ENCODE data around the gene LMAN1L.

Gene LMAN1L

GRCh38 chr15:74802290-74802689, 10.3 kb upstream of the LMAN1L start:
- H3K9me3 ChIP-seq (ENCODE audit: insufficient read depth, low read length, severe bottlenecking): no peaks in the 10 kb centered on the region
- TF ChIP-seq EZH2 (IDR thresholded peaks at IDR 0.05; ENCODE audit: borderline replicate concordance, low read depth, low read length, severe bottlenecking) (no peak), CTCF (IDR thresholded peaks at IDR 0.05; ENCODE audit: borderline replicate concordance, extremely low read depth, low read length, poor library complexity, severe bottlenecking) (no peak)
- no peak overlapping the region for H3K4me3 ChIP-seq (ENCODE audit: low read depth in 1 of 2, low read length in 2 of 2)
- peaks cover 32% of the 10 kb centered on the region for H4K20me1 ChIP-seq (ENCODE audit: insufficient read depth, low read length)
- no peaks in the 10 kb centered on the region for H3K27me3 ChIP-seq (ENCODE audit: insufficient read depth, low read length, poor library complexity)
- no peak for ATAC-seq (ENCODE audit: insufficient read depth, low read depth)
- no peak overlapping the region for H2AFZ ChIP-seq (ENCODE audit: low read depth, low read length)
- peaks cover 67% of the 10 kb centered on the region for H3K36me3 ChIP-seq (ENCODE audit: insufficient read depth, low read length)
- no peak overlapping the region for H3K27ac ChIP-seq (ENCODE audit: low read length)
- H3K79me2 ChIP-seq (ENCODE audit: insufficient read depth, low read length): peaks cover 9% of the 10 kb centered on the region
- no peak overlapping the region for H3K9ac ChIP-seq (ENCODE audit: low read depth, low read length)
- no peaks in the 10 kb centered on the region for H3K4me1 ChIP-seq (ENCODE audit: insufficient read depth, low read length)
- no peak overlapping the region for H3K4me2 ChIP-seq (ENCODE audit: insufficient read depth, low read length)
- DNase-seq: no peak

GRCh38 chr15:74802862-74803447, 9.7 kb upstream of the LMAN1L start:
- Histone ChIP-seq H3K9ac (ENCODE audit: low read depth, low read length) (no peak overlapping the region), H3K36me3 (ENCODE audit: insufficient read depth, low read length) (peaks cover 64% of the 10 kb centered on the region), H3K9me3 (ENCODE audit: insufficient read depth, low read length, severe bottlenecking) (no peaks in the 10 kb centered on the region), H3K27ac (ENCODE audit: low read length) (no peak overlapping the region), H3K4me3 (ENCODE audit: low read depth in 1 of 2, low read length in 2 of 2) (no peak overlapping the region), H3K4me1 (ENCODE audit: insufficient read depth, low read length) (no peaks in the 10 kb centered on the region), H3K4me2 (ENCODE audit: insufficient read depth, low read length) (no peak overlapping the region), H3K27me3 (ENCODE audit: insufficient read depth, low read length, poor library complexity) (no peaks in the 10 kb centered on the region), H4K20me1 (ENCODE audit: insufficient read depth, low read length) (peaks cover 27% of the 10 kb centered on the region), H2AFZ (ENCODE audit: low read depth, low read length) (no peak overlapping the region), H3K79me2 (ENCODE audit: insufficient read depth, low read length) (peaks cover 4% of the 10 kb centered on the region)
- TF ChIP-seq EZH2 (IDR thresholded peaks at IDR 0.05; ENCODE audit: borderline replicate concordance, low read depth, low read length, severe bottlenecking) (no peak), CTCF (IDR thresholded peaks at IDR 0.05; ENCODE audit: borderline replicate concordance, extremely low read depth, low read length, poor library complexity, severe bottlenecking) (no peak)
- no peak for DNase-seq
- no peak for ATAC-seq (ENCODE audit: insufficient read depth, low read depth)

- Histone ChIP-seq H3K9ac (ENCODE audit: low read depth, low read length) (no peak overlapping the region), H3K9me3 (ENCODE audit: insufficient read depth, low read length, severe bottlenecking) (no peaks in the 10 kb centered on the region), H3K79me2 (ENCODE audit: insufficient read depth, low read length) (no peaks in the 10 kb centered on the region), H3K4me3 (ENCODE audit: low read depth in 1 of 2, low read length in 2 of 2) (no peak overlapping the region), H2AFZ (ENCODE audit: low read depth, low read length) (no peak overlapping the region), H3K27ac (ENCODE audit: low read length) (no peak overlapping the region), H3K36me3 (ENCODE audit: insufficient read depth, low read length) (peaks cover 44% of the 10 kb centered on the region), H4K20me1 (ENCODE audit: insufficient read depth, low read length) (peaks cover 8% of the 10 kb centered on the region), H3K27me3 (ENCODE audit: insufficient read depth, low read length, poor library complexity) (no peaks in the 10 kb centered on the region), H3K4me2 (ENCODE audit: insufficient read depth, low read length) (no peak overlapping the region), H3K4me1 (ENCODE audit: insufficient read depth, low read length) (no peaks in the 10 kb centered on the region)
- TF ChIP-seq CTCF (IDR thresholded peaks at IDR 0.05; ENCODE audit: borderline replicate concordance, extremely low read depth, low read length, poor library complexity, severe bottlenecking): no peak
- no peak for TF ChIP-seq EZH2 (IDR thresholded peaks at IDR 0.05; ENCODE audit: borderline replicate concordance, low read depth, low read length, severe bottlenecking)
- ATAC-seq (ENCODE audit: insufficient read depth, low read depth) (no peak), DNase-seq (no peak)
Observed at GRCh38 chr15:74804935-74805334, 7.7 kb upstream of the LMAN1L start.
